Endothelial cell of hepatic sinusoid (primary cell): Measurements from ENCODE around the gene SLC35F3.

Experiments
- in situ Hi-C: cut with HindIII; loops from 2 replicates; pipeline ENCODE4 v1.10.0; 2017; ENCODE audit warnings: low sequenced_read_pairs

The SLC35F3 gene

DNA sequence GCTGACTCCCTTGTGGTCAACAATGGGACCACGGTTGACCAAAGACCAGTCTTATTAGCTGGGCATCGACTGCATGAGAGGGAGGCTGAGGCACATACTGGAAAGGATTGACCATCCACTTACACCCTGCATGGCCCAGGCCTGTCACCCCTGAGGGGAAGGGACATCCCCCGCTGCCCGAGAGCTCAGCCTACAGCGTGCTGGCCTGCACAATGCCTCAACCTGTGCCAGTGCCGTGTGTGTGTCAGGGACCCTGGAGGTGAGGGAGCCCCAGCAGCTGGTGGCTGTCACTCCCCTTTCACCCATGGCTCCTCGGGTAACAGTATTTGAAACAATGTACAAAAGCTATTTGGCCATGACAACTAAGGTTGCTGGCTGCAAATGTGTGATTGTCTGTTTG lies 67.3 kb downstream of the SLC35F3 start:
- in situ Hi-C loops, result no loop called here

- in situ Hi-C loops, result no loop called here
Observed at GRCh38 chr1:233972563-233972950, 68.1 kb downstream of the SLC35F3 start.

DNA sequence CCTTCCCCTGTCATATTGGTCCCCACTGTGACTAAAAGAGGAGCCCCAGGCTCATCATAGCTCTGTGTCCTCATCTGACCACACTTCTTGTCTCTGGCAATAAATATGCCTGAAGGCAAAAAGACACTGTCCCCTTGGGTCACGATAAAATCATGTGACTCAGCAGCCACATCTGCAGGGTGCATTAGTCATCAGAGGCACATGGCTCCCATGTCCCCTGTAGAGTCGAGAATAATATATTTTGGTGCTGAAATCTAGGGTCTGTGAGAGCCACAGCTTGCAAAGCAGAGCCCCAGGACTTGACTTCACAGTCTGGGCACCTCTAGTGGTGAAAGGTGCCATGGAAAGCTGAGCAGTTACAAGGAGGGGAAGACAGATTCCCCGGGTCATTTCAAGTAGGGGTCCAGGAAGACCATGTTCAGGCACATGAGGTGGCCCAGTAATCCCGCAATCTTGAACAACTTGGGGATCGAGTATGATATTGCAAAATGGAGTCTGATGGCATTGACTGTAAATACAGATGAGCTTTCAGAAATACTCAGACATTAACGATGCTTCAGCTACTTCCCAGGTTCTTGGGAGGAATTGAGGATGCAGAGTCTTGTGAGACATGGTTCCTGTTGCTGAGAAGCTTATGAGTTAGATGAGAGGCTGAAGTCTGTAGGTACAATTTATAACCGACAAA lies 68.6 kb downstream of the SLC35F3 start:
- in situ Hi-C loops, result no loop called here

DNA sequence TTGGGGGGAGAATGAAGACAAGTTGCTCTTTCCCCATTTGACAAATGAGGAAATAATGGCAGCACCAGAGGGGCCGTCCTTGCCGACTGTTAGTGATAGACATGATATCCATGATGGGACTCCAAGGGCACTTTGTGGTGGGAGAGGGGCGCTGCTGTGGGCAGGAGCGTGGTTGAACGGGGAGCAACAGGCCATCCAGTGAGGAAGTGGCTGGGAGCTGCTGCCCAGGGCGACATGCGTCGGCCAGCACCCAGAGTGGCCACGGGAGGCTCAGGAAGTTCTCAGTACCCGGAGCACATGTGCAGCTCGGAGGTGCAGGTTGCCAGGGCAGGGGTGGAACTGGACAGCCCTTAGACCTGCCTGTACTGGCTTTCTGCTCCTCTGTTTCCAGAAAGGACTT lies 71.0 kb downstream of the SLC35F3 start:
- in situ Hi-C loops, result no loop called here

- in situ Hi-C loops, result no loop called here
Observed at GRCh38 chr1:233981042-233981675, 76.7 kb downstream of the SLC35F3 start.

DNA sequence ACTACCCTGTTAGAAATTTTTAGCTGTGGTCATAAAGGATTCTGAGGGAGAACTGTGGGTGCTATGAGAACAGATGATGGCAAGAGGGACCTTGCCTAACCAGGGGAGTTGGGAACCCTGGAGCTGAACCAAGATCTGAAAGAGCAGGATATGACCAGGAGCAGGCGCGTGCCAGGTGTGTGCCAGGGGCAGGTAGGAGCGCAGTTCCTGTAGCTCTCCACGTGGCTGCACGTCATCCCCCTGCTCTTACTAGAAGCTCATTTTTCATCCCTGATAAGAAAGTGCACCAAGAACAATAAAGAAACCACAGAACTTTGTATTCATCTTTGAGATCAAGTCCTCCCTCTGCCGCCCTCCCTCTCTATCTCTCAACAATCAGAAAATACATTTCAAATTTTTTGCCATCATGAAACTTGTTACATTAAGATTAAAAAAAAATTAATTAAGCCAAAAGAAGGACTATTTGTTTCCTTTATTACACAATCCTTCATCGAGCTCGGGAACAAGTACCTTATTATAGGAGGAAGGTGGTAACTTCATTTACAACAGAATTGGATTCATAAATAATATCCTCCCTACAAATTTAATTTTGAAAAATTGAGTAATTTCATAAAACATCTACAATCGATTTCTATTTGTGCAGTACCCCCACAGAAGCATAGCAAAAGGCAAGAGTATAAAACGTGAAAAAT lies 78.5 kb downstream of the SLC35F3 start:
- in situ Hi-C loops, result no loop called here

DNA sequence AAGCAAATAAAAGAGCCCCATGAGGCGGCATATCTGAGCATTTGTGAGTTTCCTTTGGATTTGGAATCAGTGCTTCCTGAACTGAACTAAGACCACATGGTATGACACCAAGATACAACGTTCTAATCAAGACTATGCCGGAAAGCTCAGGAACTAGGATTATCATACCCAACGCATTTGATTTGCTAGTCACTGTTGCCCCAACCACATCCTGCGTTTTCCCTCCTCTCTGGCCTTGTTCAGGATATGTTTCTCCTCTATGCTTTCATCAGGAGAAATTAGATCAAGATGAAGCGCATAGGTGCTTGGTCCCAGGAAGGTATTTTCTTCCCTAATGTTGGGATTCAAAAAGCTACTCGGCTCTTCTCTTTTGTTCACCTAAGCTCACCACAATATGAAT lies 79.3 kb downstream of the SLC35F3 start:
- in situ Hi-C loops, result no loop called here

DNA sequence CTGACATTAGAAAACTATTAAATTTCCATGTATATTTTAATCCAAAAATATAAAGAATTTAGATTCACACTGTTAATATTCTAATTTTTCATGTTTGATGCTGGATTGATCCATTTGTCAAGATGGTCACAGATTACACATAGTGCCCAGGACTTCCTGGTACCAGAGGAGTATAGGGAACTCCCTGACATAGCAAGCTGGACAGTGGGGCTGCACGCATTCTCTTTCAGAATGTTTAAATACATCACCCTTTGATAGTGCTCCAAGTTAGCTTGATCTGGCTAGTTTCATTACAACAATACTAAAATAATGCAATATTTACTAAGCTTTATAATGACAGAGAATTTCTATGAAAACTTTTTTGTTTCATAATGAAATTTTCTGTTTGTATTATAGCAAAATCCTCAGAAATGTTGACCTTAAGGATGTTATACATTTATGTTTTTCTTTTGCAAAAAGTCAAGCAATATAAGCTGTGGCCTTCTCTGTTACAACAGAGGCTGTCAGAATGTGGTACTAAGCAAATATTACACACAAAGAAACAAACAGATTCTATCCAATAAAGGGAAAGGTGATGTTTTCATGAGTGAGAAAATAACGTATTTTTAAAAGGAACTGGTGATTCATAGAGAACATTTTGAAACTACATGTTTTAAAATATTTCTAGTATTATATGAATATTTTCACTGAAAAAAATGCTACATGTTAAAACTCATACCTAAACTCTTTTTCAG lies 84.7 kb downstream of the SLC35F3 start:
- in situ Hi-C loops, result no loop called here

DNA sequence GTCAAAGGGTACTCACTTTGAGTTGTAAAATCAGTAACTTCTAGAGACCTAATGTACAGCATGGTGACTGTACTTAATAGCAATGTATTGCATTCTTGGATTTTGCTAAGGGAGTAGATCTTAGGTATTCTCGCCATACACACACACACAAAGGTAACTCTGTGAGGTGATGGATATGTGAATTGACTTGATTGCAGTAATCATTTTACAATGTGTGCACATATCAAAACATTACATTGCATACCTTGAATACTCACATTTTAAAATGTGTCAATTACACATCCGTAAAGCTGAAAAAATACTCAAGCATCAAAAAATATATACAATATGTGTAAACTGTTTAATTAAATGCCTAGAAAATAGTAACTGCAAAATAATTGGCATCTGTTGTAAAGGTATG lies 86.0 kb downstream of the SLC35F3 start:
- in situ Hi-C loops, result no loop called here

DNA sequence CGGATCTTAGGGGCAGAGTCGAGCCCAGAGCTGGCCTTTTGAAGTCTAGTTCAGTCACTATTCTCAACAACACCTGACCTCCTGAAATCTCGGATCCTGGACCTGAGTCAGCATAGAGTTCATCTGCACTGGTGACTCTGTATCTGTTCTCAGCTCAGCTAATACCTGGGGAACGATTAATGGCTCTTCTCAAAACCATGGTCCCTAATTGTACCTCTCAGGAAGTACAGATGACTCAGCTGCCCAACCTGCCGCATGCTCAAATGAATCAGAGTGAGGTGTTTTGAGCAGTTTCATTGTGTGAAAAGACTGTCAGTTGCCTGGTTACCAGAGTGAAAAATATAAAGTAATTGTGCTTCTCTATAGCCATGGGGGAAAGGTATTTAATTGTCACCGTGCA lies 89.2 kb downstream of the SLC35F3 start:
- in situ Hi-C loops, result no loop called here

- in situ Hi-C loops, result no loop called here
Observed at GRCh38 chr1:233994112-233994511, 89.6 kb downstream of the SLC35F3 start.

GRCh38 chr1:233998456-233998855 lies 94.0 kb downstream of the SLC35F3 start:
- in situ Hi-C loops, result no loop called here

DNA sequence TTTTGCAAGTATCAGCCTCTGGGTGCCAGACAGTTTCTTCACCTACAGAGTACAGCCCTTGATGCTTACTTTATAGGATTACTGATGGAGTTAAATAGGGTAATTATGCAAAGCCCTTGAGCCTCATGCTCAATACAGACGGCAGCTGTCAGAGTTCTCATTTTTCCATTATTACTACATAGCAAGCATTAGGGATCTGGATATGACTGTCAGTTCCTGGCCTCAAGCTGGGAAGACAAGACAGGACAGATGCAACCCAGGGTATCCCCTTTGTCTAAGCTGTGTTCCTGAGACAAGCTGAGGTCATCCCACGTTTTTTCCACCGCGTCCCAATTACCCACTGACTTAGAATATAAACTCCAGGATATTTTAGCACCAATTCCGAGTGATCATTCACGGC lies 94.4 kb downstream of the SLC35F3 start:
- in situ Hi-C loops, result no loop called here

DNA sequence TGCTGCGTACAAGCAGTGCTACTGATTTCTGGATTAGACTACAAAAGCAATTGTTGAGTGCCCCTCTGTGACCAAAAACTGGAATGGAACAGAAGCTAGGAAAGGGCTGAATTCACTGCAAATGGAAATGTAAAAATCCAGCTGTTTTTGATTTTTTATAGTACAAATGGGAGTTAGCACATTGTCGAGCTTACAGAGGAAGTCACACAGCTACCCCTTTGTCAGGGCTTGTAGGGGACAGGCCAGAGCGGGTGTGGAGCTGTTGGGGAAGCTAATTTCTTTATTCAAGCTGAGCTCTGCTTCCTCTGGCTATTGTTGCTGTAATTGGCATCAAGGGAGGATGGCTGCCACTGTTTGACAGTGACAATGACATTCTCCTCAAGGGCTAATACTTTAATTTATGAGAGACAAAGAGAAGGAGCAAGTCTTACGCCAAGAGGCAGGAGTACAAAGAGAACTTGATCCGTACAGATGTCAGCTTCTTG lies 96.1 kb downstream of the SLC35F3 start:
- in situ Hi-C loops, result no loop called here

DNA sequence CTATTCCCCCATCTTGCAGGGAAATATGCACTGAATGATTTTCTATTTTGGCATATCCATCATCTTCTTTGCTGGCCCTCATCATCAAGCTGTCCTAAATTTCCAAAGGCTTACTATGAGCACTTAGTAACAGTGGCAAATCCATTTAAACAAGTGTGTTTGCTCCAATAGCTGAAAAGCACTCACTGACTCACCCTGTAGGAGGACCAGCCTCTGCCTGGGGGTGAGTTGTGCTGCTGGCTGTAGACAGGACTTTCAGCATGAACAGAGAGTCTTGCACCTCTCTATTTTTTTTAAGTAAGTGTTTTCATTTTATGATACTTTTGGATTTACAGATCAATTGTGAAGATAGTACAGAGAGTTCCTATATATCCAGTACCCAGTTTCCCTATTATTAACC lies 97.3 kb downstream of the SLC35F3 start:
- in situ Hi-C loops, result no loop called here

DNA sequence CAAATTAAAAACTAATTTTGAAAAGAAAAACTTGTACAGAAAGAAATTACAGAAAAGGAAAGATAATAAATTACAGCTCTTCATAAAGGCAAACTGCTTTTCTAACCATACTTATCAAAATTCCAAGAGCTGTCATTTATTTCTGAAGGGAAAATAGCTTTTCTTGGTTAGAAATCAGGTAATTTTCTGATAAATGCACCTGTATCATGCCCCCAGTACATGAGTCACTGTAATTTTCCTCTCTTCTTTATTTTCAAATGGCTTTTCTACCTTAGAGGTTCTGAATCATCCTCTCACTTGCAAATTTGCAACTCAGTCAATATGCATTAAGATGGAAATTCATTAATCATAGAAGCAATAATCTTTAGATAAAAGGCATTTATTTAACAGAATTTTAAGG lies 100.1 kb downstream of the SLC35F3 start:
- in situ Hi-C loops, result no loop called here

DNA sequence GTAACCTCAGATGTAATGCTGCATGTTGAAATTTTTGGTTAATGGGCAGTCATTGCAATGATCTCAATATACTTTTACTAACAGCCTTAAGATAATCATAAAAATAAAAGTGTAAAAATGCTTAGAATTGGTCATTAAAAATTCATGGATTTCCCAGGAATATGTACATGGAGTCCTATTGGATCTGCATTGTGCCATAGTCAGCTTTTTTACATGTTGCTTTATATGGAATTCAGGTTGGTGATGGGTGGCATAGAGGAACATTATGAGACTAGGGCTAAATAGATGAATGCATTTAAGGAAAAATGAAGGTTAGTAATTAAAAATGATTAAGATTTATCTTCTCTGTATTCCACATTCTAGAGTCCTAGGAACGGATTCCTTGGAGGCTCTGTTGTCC lies 103.2 kb downstream of the SLC35F3 start:
- in situ Hi-C loops, result no loop called here

DNA sequence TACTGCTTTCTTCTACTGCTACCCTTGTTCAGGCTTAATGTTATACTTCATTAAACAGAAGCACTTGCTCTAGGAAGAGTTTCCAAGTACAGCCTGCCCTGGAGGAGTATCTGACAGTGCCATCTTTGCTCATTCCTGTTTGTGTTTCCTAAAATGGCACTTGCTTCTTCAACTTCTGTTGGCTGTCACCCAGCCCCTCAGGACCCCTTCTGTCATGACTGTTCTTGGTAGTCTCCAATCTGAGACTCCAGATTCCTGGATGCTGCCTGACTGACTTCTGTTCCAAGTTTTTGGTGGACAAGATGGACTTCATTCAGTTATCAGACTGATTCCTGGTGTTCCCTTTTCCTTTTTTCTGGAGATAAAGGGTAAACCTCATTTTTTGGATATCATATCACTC lies 104.1 kb downstream of the SLC35F3 start:
- in situ Hi-C loops, result no loop called here

- in situ Hi-C loops, result no loop called here
Observed at GRCh38 chr1:234009668-234010067, 105.2 kb downstream of the SLC35F3 start.

DNA sequence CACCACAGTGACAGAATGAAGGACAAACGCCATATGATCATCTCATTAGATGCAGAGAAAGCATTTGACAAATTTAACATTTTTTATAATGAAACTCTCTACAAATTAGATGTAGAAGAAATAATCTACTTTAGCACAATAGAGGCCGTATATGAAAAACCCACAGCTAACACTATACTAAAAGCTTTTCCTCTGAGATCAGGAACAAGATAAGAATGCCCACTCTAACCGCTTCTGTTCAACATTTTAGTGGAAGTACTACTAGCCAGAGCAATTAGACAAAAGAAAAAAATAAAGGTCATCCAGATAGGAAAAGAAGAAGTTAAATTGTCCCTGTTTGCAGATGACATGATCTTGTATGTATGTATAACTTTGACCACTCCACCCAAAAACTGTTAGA lies 109.7 kb downstream of the SLC35F3 start:
- in situ Hi-C loops, result no loop called here

- in situ Hi-C loops, result no loop called here
Observed at GRCh38 chr1:234018816-234019215, 114.3 kb downstream of the SLC35F3 start.
